K562 (cell line): ENCODE results near the gene CCDC85C. TPM values are rescaled to one million over a fixed set of nuclear protein-coding genes. Genes with fewer than 3 reads are reported as not detected.

Source experiments
- MIER1 ChIP-seq: fragments of 450-650 bp; IDR thresholded peaks from 2 replicates; pipeline ENCODE4 v1.6.1; 2016; ENCODE audit warnings: antibody characterized with exemption, mild to moderate bottlenecking, low read depth
- NFYB ChIP-seq: IDR thresholded peaks from 2 replicates; pipeline ENCODE4 v1.6.1; 2011; ENCODE audit warnings: mild to moderate bottlenecking, moderate library complexity; ENCODE audit not compliant: insufficient read length; ENCODE audit errors: extremely low read depth
- RBM22 ChIP-seq: fragments of 200-400 bp; formaldehyde crosslinking; IDR thresholded peaks from 2 replicates; pipeline ENCODE4 v1.6.1; 2018; ENCODE audit warnings: low read length, low read depth; ENCODE audit not compliant: poor library complexity, severe bottlenecking
- RFX1 ChIP-seq: fragments of 450-650 bp; IDR thresholded peaks from 2 replicates; pipeline ENCODE4 v1.6.1; 2016; ENCODE audit warnings: mild to moderate bottlenecking, moderate library complexity
- SREBF2 ChIP-seq: sonication (generic); formaldehyde crosslinking; IDR thresholded peaks from 2 replicates; pipeline ENCODE4 v1.4.0; 2020; ENCODE audit warnings: mild to moderate bottlenecking, missing genetic modification reagents
- TCF7L2 ChIP-seq: fragments of 150-350 bp; IDR thresholded peaks from 2 replicates; pipeline ENCODE4 v1.6.1; 2016; ENCODE audit warnings: low read depth, mild to moderate bottlenecking, low read length, moderate library complexity
- polyA plus RNA-seq, 8 experiments: library from polyadenylated mRNA; depleted of rRNA in 4 of 8; stranded (reverse) in 5 of 8; unstranded in 3 of 8; fragments of >200 nt; fragmentation: Nextera tagmentation in 2 of 8; fragmentation: Illumina TruSeq in 1 of 8; extraction: Ambion mirVana in 2 of 8; extraction: Trizol in 1 of 8; gene quantifications; 2 replicates each; pipeline versions ENCODE4 v1.2.1 to v1.2.3, GENCODE V29; 2011 to 2014; ENCODE audit warnings: inconsistent platforms in 1 of 8, missing spikeins in 1 of 8
- total RNA-seq, 7 experiments: library from RNA; depleted of rRNA in 6 of 7; stranded (reverse); fragments of >200 nt in 6 of 7; fragmentation: Illumina TruSeq in 2 of 7; extraction: Trizol in 2 of 7; gene quantifications; 2 replicates each; pipeline versions ENCODE4 v1.2.1 to v1.2.3, GENCODE V29; 2011 to 2021; ENCODE audit warnings: low replicate concordance in 1 of 7
- TF ChIP-seq, protein P1 (sequence below): sonication (generic); formaldehyde crosslinking; IDR thresholded peaks from 2 replicates; pipeline ENCODE4 v1.8.1; 2023; ENCODE audit warnings: mild to moderate bottlenecking, missing genetic modification reagents
- TF ChIP-seq, protein P2 (sequence below): fragments of 450-650 bp; IDR thresholded peaks from 2 replicates; pipeline ENCODE4 v1.7.1; 2018; ENCODE audit warnings: mild to moderate bottlenecking, low read depth; ENCODE audit not compliant: partially characterized antibody
- TF ChIP-seq, protein P3 (sequence below): fragments of 250-450 bp; sonication (Bioruptor Pico); IDR thresholded peaks from 2 replicates; pipeline ENCODE4 v1.5.0; 2020; ENCODE audit warnings: mild to moderate bottlenecking

Gene CCDC85C
- total and polyA plus RNA-seq, 9 of the 15 experiments (the other 6 are each of a cell fraction or from before 2014, with no cell fraction given): 0.18 to 22.0 (median 6.3) TPM

DNA sequence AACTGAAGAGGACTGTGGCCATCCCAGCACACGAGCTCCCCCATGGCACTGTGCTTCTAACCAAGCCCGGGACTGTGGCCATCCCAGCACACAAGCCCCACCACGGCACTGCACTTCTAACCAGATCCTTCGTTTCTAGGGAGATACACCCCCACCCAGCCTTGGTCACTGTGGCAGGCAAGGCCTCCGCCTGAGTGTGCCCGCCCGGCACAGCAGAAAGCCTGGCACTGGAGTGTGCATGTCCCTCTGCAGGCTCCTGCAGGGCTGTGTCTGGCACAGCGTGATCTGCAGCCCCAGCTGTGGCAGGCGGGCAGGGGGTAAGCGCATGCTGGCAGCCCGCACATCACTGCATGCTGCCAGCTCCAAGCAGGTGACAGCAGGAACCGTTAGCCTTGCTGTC lies 49.8 kb downstream of the CCDC85C start (continued):
- TF ChIP-seq, protein P1, sequence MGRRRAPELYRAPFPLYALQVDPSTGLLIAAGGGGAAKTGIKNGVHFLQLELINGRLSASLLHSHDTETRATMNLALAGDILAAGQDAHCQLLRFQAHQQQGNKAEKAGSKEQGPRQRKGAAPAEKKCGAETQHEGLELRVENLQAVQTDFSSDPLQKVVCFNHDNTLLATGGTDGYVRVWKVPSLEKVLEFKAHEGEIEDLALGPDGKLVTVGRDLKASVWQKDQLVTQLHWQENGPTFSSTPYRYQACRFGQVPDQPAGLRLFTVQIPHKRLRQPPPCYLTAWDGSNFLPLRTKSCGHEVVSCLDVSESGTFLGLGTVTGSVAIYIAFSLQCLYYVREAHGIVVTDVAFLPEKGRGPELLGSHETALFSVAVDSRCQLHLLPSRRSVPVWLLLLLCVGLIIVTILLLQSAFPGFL (CRISPR knock-in tag): no peak
- TF ChIP-seq RBM22 (no peak), SREBF2 (CRISPR knock-in tag) (no peak), NFYB (no peak), RFX1 (no peak), MIER1 (no peak), TCF7L2 (no peak)
- TF ChIP-seq, protein P2, sequence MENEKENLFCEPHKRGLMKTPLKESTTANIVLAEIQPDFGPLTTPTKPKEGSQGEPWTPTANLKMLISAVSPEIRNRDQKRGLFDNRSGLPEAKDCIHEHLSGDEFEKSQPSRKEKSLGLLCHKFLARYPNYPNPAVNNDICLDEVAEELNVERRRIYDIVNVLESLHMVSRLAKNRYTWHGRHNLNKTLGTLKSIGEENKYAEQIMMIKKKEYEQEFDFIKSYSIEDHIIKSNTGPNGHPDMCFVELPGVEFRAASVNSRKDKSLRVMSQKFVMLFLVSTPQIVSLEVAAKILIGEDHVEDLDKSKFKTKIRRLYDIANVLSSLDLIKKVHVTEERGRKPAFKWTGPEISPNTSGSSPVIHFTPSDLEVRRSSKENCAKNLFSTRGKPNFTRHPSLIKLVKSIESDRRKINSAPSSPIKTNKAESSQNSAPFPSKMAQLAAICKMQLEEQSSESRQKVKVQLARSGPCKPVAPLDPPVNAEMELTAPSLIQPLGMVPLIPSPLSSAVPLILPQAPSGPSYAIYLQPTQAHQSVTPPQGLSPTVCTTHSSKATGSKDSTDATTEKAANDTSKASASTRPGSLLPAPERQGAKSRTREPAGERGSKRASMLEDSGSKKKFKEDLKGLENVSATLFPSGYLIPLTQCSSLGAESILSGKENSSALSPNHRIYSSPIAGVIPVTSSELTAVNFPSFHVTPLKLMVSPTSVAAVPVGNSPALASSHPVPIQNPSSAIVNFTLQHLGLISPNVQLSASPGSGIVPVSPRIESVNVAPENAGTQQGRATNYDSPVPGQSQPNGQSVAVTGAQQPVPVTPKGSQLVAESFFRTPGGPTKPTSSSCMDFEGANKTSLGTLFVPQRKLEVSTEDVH: no peak
- TF ChIP-seq, protein P3, sequence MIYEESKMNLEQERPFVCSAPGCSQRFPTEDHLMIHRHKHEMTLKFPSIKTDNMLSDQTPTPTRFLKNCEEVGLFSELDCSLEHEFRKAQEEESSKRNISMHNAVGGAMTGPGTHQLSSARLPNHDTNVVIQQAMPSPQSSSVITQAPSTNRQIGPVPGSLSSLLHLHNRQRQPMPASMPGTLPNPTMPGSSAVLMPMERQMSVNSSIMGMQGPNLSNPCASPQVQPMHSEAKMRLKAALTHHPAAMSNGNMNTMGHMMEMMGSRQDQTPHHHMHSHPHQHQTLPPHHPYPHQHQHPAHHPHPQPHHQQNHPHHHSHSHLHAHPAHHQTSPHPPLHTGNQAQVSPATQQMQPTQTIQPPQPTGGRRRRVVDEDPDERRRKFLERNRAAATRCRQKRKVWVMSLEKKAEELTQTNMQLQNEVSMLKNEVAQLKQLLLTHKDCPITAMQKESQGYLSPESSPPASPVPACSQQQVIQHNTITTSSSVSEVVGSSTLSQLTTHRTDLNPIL (CRISPR knock-in tag): no peak
